SJCRH30 (cell line): ENCODE measurements around the gene EXOSC5. TPM values are rescaled to one million over a fixed set of nuclear protein-coding genes. Genes with fewer than 3 reads are reported as not detected.

Experiments used
- DNase-seq, 2 experiments: peaks; one replicate each; pipeline ENCODE4 v3.0.0-alpha.2; 2015 to 2020
- H3K27ac ChIP-seq: fragments of 250-450 bp; sonication (Bioruptor Pico); 2 replicates; pipeline ENCODE4 v1.5.1; 2020; ENCODE audit warnings: mild to moderate bottlenecking, moderate library complexity
- H3K27me3 ChIP-seq: fragments of 250-450 bp; sonication (Bioruptor Pico); 2 replicates; pipeline ENCODE4 v1.5.1; 2020; ENCODE audit warnings: mild to moderate bottlenecking, moderate library complexity
- H3K36me3 ChIP-seq: fragments of 250-450 bp; sonication (Bioruptor Pico); 2 replicates; pipeline ENCODE4 v1.5.1; 2020; ENCODE audit warnings: mild to moderate bottlenecking, moderate library complexity
- H3K4me1 ChIP-seq: fragments of 250-450 bp; sonication (Bioruptor Pico); 2 replicates; pipeline ENCODE4 v1.5.1; 2020; ENCODE audit warnings: mild to moderate bottlenecking, moderate library complexity
- H3K4me3 ChIP-seq: fragments of 250-450 bp; sonication (Bioruptor Pico); 2 replicates; pipeline ENCODE4 v1.5.1; 2020; ENCODE audit warnings: mild to moderate bottlenecking, moderate library complexity
- H3K9me3 ChIP-seq: fragments of 250-450 bp; sonication (Bioruptor Pico); replicated peaks from 2 replicates; pipeline ENCODE4 v1.5.1; 2020; ENCODE audit warnings: mild to moderate bottlenecking, moderate library complexity
- total RNA-seq: library from RNA; depleted of rRNA; stranded (reverse); fragments of >200 nt; shearing (Covaris generic); gene quantifications from 2 replicates; pipeline ENCODE4 v1.2.3, GENCODE V29; 2014

The EXOSC5 gene
- total RNA-seq, 1 experiment from 2014 or later, result 59.9 TPM

DNA sequence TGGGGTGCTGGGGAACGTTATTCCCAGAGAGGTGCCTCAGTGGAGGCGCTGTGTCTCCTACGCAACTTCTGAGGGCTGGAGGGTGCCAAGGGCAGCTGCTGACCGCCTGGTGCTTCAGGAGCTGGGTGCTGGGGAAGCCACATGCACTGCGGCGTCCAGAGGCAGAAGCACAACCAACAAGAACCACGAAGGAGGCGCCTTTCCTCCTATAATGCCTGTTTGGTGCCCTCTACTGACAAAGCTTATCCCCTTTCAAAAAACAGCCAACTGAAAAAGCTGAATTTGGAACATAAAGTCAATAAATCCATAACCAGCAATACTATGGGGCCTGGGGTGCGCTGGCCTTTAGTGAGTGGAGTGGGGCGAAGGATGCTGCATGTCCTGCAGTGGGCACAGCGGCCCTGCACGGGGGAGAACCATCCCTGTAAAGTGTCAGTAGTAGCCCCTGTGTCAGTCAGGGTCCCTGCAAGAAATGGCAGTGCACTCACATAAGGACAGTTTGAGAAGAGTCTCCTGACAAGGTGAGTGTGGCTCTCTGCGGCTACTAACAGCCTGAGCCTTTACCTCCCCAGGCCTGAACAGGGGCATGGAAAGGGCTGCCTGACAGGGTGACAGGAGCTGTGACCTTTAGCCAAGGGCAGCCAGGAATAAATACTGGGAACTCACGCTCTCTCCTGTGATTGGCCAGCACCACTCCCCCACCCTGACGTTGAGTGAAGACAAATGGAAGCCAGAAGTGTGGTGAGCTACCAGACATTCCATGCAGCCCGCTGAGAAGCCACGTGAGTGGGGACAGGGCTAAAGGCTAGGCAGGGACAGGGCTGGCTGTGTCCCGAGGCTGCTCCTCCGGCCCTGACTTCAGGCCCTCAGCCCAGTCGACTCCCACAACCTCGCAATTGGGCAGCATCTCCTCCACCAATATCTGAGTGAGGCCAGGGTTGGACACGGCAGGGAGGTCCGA lies 34.5 kb upstream of the EXOSC5 start:
- no peaks in the 10 kb centered on the region for H3K27me3 ChIP-seq
- DNase-seq, result peak in 1 of 2 experiments; percentile 63

DNA sequence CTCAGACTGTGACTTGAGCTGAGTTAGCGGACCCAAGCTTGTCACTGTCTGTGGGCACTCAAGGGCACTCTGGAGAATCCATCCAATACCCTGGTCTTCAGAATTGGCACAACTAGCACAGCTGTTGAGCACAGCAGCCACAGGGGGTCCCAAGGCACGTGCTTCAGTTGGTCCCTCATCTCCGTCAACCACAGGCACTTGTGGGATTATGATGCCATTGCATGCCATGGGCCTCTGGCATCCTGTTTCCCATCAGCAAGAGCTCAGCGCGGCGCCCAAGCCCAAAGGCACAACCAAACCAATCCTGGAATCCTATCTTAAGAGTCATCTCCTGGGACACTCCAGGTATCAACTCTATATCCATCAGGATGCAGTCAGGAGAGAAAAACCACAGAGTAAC lies 33.8 kb upstream of the EXOSC5 start:
- peak; percentile 54 to 67 for DNase-seq
- no peaks in the 10 kb centered on the region for H3K27me3 ChIP-seq
- H3K36me3 ChIP-seq, result peaks cover 5% of the 10 kb centered on the region
- no peak overlapping the region for H3K4me3 ChIP-seq
- peaks cover 19% of the 10 kb centered on the region for H3K4me1 ChIP-seq
- H3K9me3 ChIP-seq, result no peaks in the 10 kb centered on the region
- peak overlapping the region; percentile 34 for H3K27ac ChIP-seq

More for the DNA sequence above, 34.5 kb upstream of the EXOSC5 start:
- H3K4me1 ChIP-seq, result peaks cover 19% of the 10 kb centered on the region
- H3K4me3 ChIP-seq, result no peak overlapping the region
- peak overlapping the region; percentile 34 for H3K27ac ChIP-seq
- H3K36me3 ChIP-seq, result peaks cover 5% of the 10 kb centered on the region
- no peaks in the 10 kb centered on the region for H3K9me3 ChIP-seq

- Histone ChIP-seq H3K9me3 (no peaks in the 10 kb centered on the region), H3K4me1 (peaks cover 19% of the 10 kb centered on the region), H3K27ac (peak overlapping the region; percentile 87), H3K36me3 (peaks cover 5% of the 10 kb centered on the region), H3K27me3 (no peaks in the 10 kb centered on the region), H3K4me3 (peak overlapping the region; percentile 74)
- DNase-seq, result peak in 1 of 2 experiments; percentile 70
These were observed 31.3 kb upstream of the EXOSC5 start for GRCh38 chr19:41428481-41428859.

DNA sequence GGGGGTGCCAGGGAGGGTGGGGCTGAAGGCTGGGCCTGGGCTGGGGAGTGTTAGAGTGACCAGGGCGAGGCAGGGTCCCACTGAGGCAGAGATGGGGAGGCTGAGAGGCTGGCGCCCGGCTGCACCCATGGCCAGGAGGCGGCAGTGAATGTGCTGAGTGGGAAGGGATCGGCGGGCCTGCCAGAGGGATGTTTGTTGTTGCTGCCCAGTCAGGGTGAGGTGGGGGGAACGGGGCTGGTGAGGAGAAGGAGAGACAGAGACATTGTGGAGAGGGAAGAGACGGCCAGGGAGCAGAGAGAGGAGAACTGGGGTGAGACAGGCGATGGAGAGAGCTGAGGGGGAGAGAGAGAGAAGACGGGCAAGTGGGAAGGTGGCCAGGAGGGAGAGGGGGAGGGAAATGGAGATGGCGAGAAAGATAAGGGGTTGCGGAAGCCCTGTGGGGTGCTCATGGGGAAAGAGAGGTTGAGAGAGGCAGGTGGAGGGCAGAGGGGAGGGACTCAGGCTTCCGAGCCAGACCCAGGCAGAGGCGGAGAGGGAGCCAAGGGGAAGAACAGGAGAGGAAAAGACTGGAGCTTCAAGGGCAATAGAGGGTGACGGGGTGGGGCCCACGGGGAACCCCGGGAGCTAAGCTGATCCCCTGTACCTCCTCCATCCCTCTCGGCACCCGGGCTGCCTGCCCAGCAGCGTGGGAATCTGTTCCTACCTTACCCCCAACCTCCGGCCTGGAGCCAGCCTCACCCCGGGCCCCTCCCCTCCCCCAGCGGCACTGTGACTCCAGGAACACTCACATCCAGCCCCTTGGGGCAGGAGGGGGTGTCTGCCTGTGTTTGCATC lies 30.7 kb upstream of the EXOSC5 start:
- Histone ChIP-seq H3K9me3 (no peaks in the 10 kb centered on the region), H3K27ac (peak overlapping the region; percentile 87), H3K36me3 (peaks cover 9% of the 10 kb centered on the region), H3K4me3 (peak overlapping the region; percentile 74), H3K4me1 (peaks cover 19% of the 10 kb centered on the region), H3K27me3 (no peaks in the 10 kb centered on the region)
- peak; percentile 71 to 75 for DNase-seq

DNA sequence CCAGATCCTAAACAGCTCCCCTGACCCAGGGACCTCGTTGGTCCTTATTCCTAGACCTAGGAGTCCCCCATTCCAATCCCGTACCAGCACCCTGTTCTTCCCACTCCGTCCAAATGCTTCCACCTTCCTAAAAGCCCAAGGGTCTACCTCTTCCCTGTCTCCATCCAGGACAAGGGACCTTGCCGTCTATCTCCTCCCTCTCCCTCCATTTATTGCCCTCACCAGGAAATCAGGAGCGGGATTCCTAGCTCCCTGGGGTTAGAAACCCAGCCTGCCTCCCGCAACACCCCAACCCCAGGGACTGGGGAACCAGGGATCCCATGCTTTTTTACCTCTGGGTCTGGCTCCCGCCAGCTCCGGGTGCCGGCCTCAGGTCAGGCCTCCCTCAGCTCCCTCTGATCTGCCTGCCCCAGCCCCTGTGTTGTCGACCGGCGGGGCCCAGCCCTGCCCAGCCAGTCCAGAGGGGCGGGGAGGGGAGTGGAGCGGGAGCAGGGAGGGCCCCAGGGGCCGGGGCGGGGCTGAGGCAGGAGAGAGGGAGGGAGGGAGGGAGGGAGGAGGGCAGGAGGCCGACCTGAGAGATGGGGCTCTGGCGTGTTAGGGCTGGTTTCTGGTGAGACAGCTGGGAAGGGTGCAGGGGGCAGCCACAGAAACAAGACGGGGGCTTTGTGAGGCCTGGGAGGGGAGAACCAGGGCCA lies 29.9 kb upstream of the EXOSC5 start, which contains the start of gene B3GNT8:
Gene B3GNT8 (minus strand): TSS at position 423 of the 695 bp plus-strand sequence. CDS start 596 bp downstream, outside the sequence.
- peaks cover 19% of the 10 kb centered on the region for H3K4me1 ChIP-seq
- no peaks in the 10 kb centered on the region for H3K9me3 ChIP-seq
- H3K27ac ChIP-seq, result peak within 1 kb of the TSS; percentile 87
- H3K36me3 ChIP-seq, result peaks cover 8% of the 10 kb centered on the region
- H3K4me3 ChIP-seq, result peak within 1 kb of the TSS; percentile 74
- H3K27me3 ChIP-seq, result no peaks in the 10 kb centered on the region
- peak; percentile 97 to 98 for DNase-seq

GRCh38 chr19:41426116-41426841 lies 29.1 kb upstream of the EXOSC5 start:
- H3K4me1 ChIP-seq, result peaks cover 18% of the 10 kb centered on the region
- DNase-seq, result no peak
- H3K9me3 ChIP-seq, result no peaks in the 10 kb centered on the region
- H3K27me3 ChIP-seq, result no peaks in the 10 kb centered on the region
- H3K4me3 ChIP-seq, result peak overlapping the region; percentile 74
- H3K27ac ChIP-seq, result peak overlapping the region; percentile 87; the same call in 1 of the 2 replicates
- peaks cover 6% of the 10 kb centered on the region for H3K36me3 ChIP-seq

DNA sequence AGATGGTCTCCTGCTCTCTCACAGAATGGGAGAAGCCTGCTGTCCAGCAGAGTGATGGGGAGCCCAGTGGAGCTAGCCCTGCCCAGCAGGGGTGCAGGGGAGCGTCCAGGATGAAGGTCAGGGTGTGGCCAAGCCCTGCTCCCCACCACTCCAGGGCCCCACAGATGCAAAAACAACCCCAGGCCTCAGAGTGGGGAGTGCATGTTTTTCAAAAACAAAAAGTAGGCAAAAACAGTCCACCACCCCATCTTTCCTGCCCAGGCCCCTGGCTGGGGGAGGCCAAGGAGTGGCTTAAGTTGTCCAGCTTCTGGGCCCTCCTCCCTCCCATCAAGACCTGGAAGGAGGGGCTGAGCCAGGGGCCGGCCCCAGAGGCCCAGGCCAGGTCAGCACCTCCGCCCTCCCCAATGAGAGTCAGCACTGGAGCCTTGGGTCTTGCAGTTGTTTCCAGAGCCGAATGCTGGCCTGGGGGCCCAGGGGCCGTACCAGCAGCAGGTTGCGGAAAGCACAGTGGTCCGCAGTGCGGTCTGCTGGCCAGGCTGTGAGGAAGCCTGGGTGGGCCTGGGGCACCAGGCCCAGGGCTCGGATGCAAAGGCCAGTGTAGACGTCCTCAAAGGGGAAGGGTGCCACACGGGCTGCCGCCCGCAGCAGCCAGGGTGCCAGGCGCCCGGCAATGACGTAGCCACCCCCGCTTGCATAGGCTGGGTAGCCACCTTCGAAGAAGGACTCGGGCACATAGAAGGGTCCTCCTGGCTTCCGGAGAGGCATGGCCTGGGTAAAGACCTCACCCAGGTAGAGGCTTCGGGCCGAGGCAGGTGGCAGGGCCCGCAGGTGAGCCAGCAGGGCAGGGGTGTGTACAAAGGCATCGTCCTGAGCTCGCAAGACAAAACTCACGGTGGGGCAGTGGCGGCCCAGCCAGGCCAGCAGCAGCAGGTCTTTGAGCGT lies 28.3 kb upstream of the EXOSC5 start:
- no peak for DNase-seq
- H3K27me3 ChIP-seq, result no peaks in the 10 kb centered on the region
- H3K4me1 ChIP-seq, result peaks cover 11% of the 10 kb centered on the region
- peaks cover 6% of the 10 kb centered on the region for H3K36me3 ChIP-seq
- H3K4me3 ChIP-seq, result no peak overlapping the region
- H3K27ac ChIP-seq, result no peak overlapping the region
- no peaks in the 10 kb centered on the region for H3K9me3 ChIP-seq

DNA sequence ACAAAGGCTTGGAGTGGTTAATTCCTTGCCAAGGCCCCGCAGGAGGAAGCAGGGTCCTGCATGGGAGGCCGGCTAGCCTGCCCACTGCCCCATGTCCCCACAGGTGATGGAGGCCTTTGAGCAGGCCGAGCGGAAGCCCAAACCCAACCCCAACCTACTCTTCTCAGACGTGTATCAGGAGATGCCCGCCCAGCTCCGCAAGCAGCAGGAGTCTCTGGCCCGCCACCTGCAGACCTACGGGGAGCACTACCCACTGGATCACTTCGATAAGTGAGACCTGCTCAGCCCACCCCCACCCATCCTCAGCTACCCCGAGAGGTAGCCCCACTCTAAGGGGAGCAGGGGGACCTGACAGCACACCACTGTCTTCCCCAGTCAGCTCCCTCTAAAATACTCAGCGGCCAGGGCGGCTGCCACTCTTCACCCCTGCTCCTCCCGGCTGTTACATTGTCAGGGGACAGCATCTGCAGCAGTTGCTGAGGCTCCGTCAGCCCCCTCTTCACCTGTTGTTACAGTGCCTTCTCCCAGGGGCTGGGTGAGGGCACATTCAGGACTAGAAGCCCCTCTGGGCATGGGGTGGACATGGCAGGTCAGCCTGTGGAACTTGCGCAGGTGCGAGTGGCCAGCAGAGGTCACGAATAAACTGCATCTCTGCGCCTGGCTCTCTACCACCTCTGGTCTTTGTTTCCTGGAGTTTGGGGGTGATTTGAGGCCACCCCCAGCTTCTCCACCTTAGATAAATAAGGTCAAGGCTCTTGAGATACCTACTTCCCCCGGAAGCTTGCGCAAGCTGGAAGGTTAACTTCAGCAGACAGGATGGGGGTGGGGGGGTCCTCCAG lies 27.4 kb upstream of the EXOSC5 start:
- Histone ChIP-seq H3K9me3 (no peaks in the 10 kb centered on the region), H3K4me1 (peaks cover 11% of the 10 kb centered on the region), H3K4me3 (no peak overlapping the region), H3K36me3 (peaks cover 10% of the 10 kb centered on the region), H3K27ac (no peak overlapping the region), H3K27me3 (no peaks in the 10 kb centered on the region)
- DNase-seq, result no peak

DNA sequence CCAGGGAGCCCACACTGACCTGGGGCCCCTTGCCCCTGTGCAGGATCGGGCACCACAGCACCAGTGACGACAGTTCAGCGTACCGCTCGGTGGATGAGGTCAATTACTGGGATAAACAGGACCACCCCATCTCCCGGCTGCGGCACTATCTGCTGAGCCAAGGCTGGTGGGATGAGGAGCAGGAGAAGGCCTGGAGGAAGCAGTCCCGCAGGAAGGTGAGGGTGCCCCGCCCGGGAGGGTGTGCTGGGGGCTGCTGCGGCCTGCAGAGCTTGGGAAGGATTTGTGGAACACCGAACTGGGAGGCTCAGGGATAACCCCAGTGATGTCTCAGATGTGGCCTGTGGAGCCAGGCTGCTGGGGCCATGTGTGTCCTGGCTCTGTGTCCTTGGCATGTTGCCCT lies 25.8 kb upstream of the EXOSC5 start:
- no peak overlapping the region for H3K27ac ChIP-seq
- no peaks in the 10 kb centered on the region for H3K9me3 ChIP-seq
- peaks cover 12% of the 10 kb centered on the region for H3K4me1 ChIP-seq
- peaks cover 15% of the 10 kb centered on the region for H3K36me3 ChIP-seq
- DNase-seq, result no peak
- H3K27me3 ChIP-seq, result no peaks in the 10 kb centered on the region
- H3K4me3 ChIP-seq, result no peak overlapping the region

DNA sequence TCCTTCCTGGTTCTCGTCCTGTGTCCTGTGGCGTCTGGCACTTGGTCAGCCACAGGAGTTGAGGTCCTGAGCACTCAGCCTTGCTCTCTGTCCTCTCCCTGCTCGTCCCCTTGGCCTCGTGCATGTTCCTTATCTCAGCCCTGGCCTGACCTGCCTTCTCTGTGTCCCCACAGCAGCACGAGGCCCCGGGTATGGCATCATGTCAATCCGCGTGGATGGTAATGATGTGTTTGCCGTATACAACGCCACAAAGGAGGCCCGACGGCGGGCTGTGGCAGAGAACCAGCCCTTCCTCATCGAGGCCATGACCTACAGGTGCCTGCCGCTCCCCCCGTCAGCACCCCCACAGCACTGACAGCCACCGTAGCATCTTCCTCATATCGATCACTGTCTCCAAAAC lies 25.3 kb upstream of the EXOSC5 start:
- H3K36me3 ChIP-seq, result peaks cover 15% of the 10 kb centered on the region
- no peak for DNase-seq
- H3K4me3 ChIP-seq, result no peak overlapping the region
- H3K4me1 ChIP-seq, result peaks cover 15% of the 10 kb centered on the region
- no peaks in the 10 kb centered on the region for H3K27me3 ChIP-seq
- H3K9me3 ChIP-seq, result no peaks in the 10 kb centered on the region
- H3K27ac ChIP-seq, result no peak overlapping the region

DNA sequence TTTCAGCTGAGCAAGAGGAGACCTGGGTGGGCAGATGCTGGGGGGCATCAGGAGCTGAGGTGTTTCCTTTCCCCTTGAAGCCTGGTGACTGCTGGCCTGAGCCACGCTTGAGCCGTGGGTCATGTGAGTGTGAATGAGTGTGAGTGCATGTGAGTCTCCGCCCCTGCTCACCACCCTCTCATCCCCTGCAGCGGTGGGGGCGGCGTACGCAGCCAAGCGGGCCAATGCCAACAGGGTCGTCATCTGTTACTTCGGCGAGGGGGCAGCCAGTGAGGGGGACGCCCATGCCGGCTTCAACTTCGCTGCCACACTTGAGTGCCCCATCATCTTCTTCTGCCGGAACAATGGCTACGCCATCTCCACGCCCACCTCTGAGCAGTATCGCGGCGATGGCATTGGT lies 24.8 kb upstream of the EXOSC5 start:
- Histone ChIP-seq H3K27ac (no peak overlapping the region), H3K36me3 (peaks cover 15% of the 10 kb centered on the region), H3K9me3 (no peaks in the 10 kb centered on the region), H3K4me3 (no peak overlapping the region), H3K27me3 (no peaks in the 10 kb centered on the region), H3K4me1 (peaks cover 18% of the 10 kb centered on the region)
- DNase-seq, result no peak

DNA sequence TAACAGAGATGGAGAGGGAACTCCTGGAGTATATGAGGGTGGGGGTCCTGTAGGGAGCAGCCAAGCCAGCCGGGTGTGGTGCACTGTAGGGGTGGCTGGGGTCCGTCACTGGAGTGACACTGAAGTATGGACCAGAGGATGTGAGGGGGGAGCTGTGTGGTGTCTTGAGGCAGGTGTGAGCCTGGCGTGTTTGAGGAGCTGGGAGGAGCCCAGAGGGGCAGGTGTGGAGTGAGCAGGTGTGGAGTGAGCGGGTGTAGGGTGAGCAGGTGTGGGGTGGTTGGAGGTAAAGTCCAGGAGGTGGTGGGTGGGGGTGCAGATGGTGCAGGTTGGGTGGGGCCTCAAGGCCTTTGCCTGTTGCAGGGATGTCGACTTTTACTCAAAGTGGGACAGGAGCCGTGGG lies 24.2 kb upstream of the EXOSC5 start:
- Histone ChIP-seq H3K27ac (no peak overlapping the region), H3K4me3 (no peak overlapping the region), H3K4me1 (peaks cover 20% of the 10 kb centered on the region), H3K36me3 (peaks cover 16% of the 10 kb centered on the region), H3K27me3 (no peaks in the 10 kb centered on the region), H3K9me3 (no peaks in the 10 kb centered on the region)
- DNase-seq, result no peak
